Liver (tissue), 9 donors: ENCODE results near the gene MAPK7. TPM values are rescaled to one million over a fixed set of nuclear protein-coding genes. Genes with fewer than 3 reads are reported as not detected.

Experiments
- DNase-seq: peaks from one replicate; pipeline ENCODE4 v3.0.0-alpha.2; 2017; ENCODE audit warnings: low spot score
- H3K27ac ChIP-seq, 2 donors: one replicate each; pipeline ENCODE4 v1.7.0; 2013; ENCODE audit warnings: inconsistent platforms in 2 of 2, low read length in 2 of 2, control low read depth in 1 of 2, low read depth in 1 of 2, mild to moderate bottlenecking in 1 of 2
- H3K27me3 ChIP-seq, 4 donors: one replicate each; pipeline versions ENCODE4 v1.6.1 to v1.7.0; 2013; ENCODE audit warnings: low read length in 3 of 4, inconsistent platforms in 1 of 4, mild to moderate bottlenecking in 1 of 4, moderate library complexity in 1 of 4; ENCODE audit not compliant: control insufficient read depth in 4 of 4, insufficient read depth in 4 of 4
- H3K36me3 ChIP-seq, 4 donors: one replicate each; pipeline versions ENCODE4 v1.6.1 to v1.7.0; 2013; ENCODE audit warnings: low read length in 3 of 4, mild to moderate bottlenecking in 3 of 4, low read depth in 1 of 4, moderate library complexity in 1 of 4; ENCODE audit not compliant: control insufficient read depth in 4 of 4, insufficient read depth in 3 of 4
- H3K4me1 ChIP-seq, 4 donors: one replicate each; pipeline versions ENCODE4 v1.6.1 to v1.7.0; 2013; ENCODE audit warnings: low read length in 3 of 4, mild to moderate bottlenecking in 3 of 4, moderate library complexity in 1 of 4; ENCODE audit not compliant: control insufficient read depth in 4 of 4, insufficient read depth in 4 of 4
- H3K4me3 ChIP-seq, 3 donors: one replicate each; pipeline versions ENCODE4 v1.6.1 to v1.7.0; 2013; ENCODE audit warnings: low read length in 3 of 3, control low read depth in 1 of 3, low read depth in 1 of 3, mild to moderate bottlenecking in 1 of 3
- H3K9ac ChIP-seq, 2 donors: one replicate each; pipeline ENCODE4 v1.7.0; 2013; ENCODE audit warnings: low read length in 2 of 2, mild to moderate bottlenecking in 2 of 2, moderate library complexity in 2 of 2, control low read depth in 1 of 2, low read depth in 1 of 2
- H3K9me3 ChIP-seq, 4 donors: one replicate each; pipeline versions ENCODE4 v1.6.1 to v1.7.0; 2013; ENCODE audit warnings: low read length in 3 of 4; ENCODE audit not compliant: control insufficient read depth in 4 of 4
- CTCF ChIP-seq: fragments of 150-350 bp; IDR thresholded peaks from 2 replicates; pipeline ENCODE4 v1.5.1; 2017; ENCODE audit warnings: improper control_type of control experiment, low read depth, low read length; ENCODE audit not compliant: missing input control
- EGR1 ChIP-seq, 2 donors: IDR thresholded peaks; 2 replicates each; pipeline ENCODE4 v1.6.1; 2016 to 2018; ENCODE audit warnings: antibody characterized with exemption in 2 of 2, low read depth in 2 of 2
- FOXA1 ChIP-seq: IDR thresholded peaks from 2 replicates; pipeline ENCODE4 v1.6.1; 2016; ENCODE audit warnings: antibody characterized with exemption
- FOXA2 ChIP-seq: IDR thresholded peaks from 2 replicates; pipeline ENCODE4 v1.6.1; 2016; ENCODE audit warnings: antibody characterized with exemption
- GABPA ChIP-seq, 2 donors: IDR thresholded peaks in 1 of 2; conservative IDR thresholded peaks in 1 of 2; 2 replicates each; pipeline ENCODE4 v1.6.1; 2016; ENCODE audit warnings: antibody characterized with exemption in 2 of 2, mild to moderate bottlenecking in 1 of 2, moderate library complexity in 1 of 2
- HNF4A ChIP-seq, 2 donors: conservative IDR thresholded peaks; 2 replicates each; pipeline ENCODE4 v1.6.1; 2016; ENCODE audit warnings: antibody characterized with exemption in 2 of 2, mild to moderate bottlenecking in 2 of 2
- HNF4G ChIP-seq: IDR thresholded peaks from 2 replicates; pipeline ENCODE4 v1.6.1; 2016; ENCODE audit warnings: antibody characterized with exemption
- JUND ChIP-seq, 2 donors: IDR thresholded peaks; 2 replicates each; pipeline ENCODE4 v1.6.1; 2016; ENCODE audit warnings: antibody characterized with exemption in 2 of 2
- NR2F2 ChIP-seq: IDR thresholded peaks from 2 replicates; pipeline ENCODE4 v1.6.1; 2016; ENCODE audit warnings: antibody characterized with exemption
- RAD21 ChIP-seq, 2 donors: IDR thresholded peaks; 2 replicates each; pipeline ENCODE4 v1.6.1; 2016; ENCODE audit warnings: antibody characterized with exemption in 2 of 2, mild to moderate bottlenecking in 2 of 2
- REST ChIP-seq: IDR thresholded peaks from 2 replicates; pipeline ENCODE4 v1.6.1; 2016; ENCODE audit warnings: antibody characterized with exemption, mild to moderate bottlenecking
- RXRA ChIP-seq, 2 donors: IDR thresholded peaks; 2 replicates each; pipeline ENCODE4 v1.6.1; 2017 to 2018; ENCODE audit warnings: antibody characterized with exemption in 2 of 2, mild to moderate bottlenecking in 1 of 2
- SP1 ChIP-seq: IDR thresholded peaks from 2 replicates; pipeline ENCODE4 v1.6.1; 2018; ENCODE audit warnings: antibody characterized with exemption, mild to moderate bottlenecking
- TAF1 ChIP-seq: conservative IDR thresholded peaks from 2 replicates; pipeline ENCODE4 v1.6.1; 2016; ENCODE audit warnings: antibody characterized with exemption, mild to moderate bottlenecking
- YY1 ChIP-seq: IDR thresholded peaks from 2 replicates; pipeline ENCODE4 v1.6.1; 2016; ENCODE audit warnings: antibody characterized with exemption, mild to moderate bottlenecking
- WGBS: extraction: QIAGEN DNeasy Blood & Tissue Kit; methylation state at CpG from one replicate; pipeline ENCODE4 v1.1.7; 2013; 5-methylcytosine and 5-hydroxymethylcytosine counted together
- polyA plus RNA-seq, 2 donors: library from polyadenylated mRNA; stranded (reverse) in 1 of 2; unstranded in 1 of 2; fragments of 200-250 nt in 1 of 2; fragments of >200 nt in 1 of 2; fragmentation: Nextera tagmentation in 1 of 2; extraction: Ambion mirVana in 1 of 2; gene quantifications; one replicate each; pipeline versions ENCODE4 v1.2.1 to v1.2.3, GENCODE V29; 2013 to 2015
- total RNA-seq, 2 donors: library from RNA; depleted of rRNA; stranded (reverse); fragments of >200 nt; gene quantifications; one replicate each; pipeline ENCODE4 v1.2.3, GENCODE V29; 2014
- TF ChIP-seq, protein P1 (sequence below): IDR thresholded peaks from 2 replicates; pipeline ENCODE4 v1.6.1; 2016; ENCODE audit warnings: antibody characterized with exemption
- TF ChIP-seq, protein P2 (sequence below): IDR thresholded peaks from 2 replicates; pipeline ENCODE4 v1.6.1; 2016; ENCODE audit warnings: antibody characterized with exemption
- TF ChIP-seq, protein P3 (sequence below): IDR thresholded peaks from 2 replicates; pipeline ENCODE4 v1.6.1; 2016; ENCODE audit warnings: antibody characterized with exemption
- donor health status: healthy.
- donor health status: healthy.
- donor health status: healthy.
- donor health status: healthy.
- donor health status: healthy.

Gene MAPK7
- total and polyA plus RNA-seq, 4 donors, result 3.4 to 8.8 (median 5.2) TPM

- WGBS, result 26% methylated on average over 14 of the region's 14 CpGs
Observed at GRCh38 chr17:19363114-19363438, 15.2 kb upstream of the MAPK7 start.

More at GRCh38 chr17:19363114-19363438, 15.2 kb upstream of the MAPK7 start:
- Histone ChIP-seq H3K9me3 (no peaks in the 10 kb centered on the region), H3K27me3 (no peaks in the 10 kb centered on the region), H3K9ac (peak overlapping the region; percentile 14 to 66), H3K27ac (peak overlapping the region; percentile 90 to 96), H3K36me3 (no peaks in the 10 kb centered on the region), H3K4me1 (peaks cover 2 to 31% (median 16%) of the 10 kb centered on the region in 4 donors), H3K4me3 (peak overlapping the region in 2 of 3 donors; percentile 54 to 71)
- no peak for TF ChIP-seq HNF4G
- TF ChIP-seq, protein P1, sequence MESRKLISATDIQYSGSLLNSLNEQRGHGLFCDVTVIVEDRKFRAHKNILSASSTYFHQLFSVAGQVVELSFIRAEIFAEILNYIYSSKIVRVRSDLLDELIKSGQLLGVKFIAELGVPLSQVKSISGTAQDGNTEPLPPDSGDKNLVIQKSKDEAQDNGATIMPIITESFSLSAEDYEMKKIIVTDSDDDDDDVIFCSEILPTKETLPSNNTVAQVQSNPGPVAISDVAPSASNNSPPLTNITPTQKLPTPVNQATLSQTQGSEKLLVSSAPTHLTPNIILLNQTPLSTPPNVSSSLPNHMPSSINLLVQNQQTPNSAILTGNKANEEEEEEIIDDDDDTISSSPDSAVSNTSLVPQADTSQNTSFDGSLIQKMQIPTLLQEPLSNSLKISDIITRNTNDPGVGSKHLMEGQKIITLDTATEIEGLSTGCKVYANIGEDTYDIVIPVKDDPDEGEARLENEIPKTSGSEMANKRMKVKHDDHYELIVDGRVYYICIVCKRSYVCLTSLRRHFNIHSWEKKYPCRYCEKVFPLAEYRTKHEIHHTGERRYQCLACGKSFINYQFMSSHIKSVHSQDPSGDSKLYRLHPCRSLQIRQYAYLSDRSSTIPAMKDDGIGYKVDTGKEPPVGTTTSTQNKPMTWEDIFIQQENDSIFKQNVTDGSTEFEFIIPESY, result no peak
- no peak for TF ChIP-seq YY1
- no peak for TF ChIP-seq JUND (IDR thresholded peaks at IDR 0.05)
- TF ChIP-seq, protein P2, sequence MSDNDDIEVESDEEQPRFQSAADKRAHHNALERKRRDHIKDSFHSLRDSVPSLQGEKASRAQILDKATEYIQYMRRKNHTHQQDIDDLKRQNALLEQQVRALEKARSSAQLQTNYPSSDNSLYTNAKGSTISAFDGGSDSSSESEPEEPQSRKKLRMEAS, result no peak
- no peak for TF ChIP-seq NR2F2
- no peak for TF ChIP-seq GABPA (IDR thresholded peaks at IDR 0.05 in 1 of 2, conservative IDR thresholded peaks at IDR 0.05 in 1 of 2)
- no peak for TF ChIP-seq REST
- TF ChIP-seq HNF4A (conservative IDR thresholded peaks at IDR 0.05), result no peak
- TF ChIP-seq CTCF, result no peak
- TF ChIP-seq SP1, result no peak
- TF ChIP-seq FOXA1, result no peak
- no peak for TF ChIP-seq TAF1
- no peak for TF ChIP-seq EGR1 (IDR thresholded peaks at IDR 0.05; ENCODE audit: low read depth in 2 of 2)
- no peak for TF ChIP-seq RXRA (IDR thresholded peaks at IDR 0.05)
- no peak for TF ChIP-seq FOXA2
- no peak for TF ChIP-seq RAD21 (IDR thresholded peaks at IDR 0.05)
- TF ChIP-seq, protein P3, sequence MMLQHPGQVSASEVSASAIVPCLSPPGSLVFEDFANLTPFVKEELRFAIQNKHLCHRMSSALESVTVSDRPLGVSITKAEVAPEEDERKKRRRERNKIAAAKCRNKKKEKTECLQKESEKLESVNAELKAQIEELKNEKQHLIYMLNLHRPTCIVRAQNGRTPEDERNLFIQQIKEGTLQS, result no peak
- no peak for DNase-seq
